H1 (cell line): ENCODE measurements around the gene SERAC1. TPM values are rescaled to one million over a fixed set of nuclear protein-coding genes. Genes with fewer than 3 reads are reported as not detected.

ENCODE experiments used
- CTCF ChIA-PET: fragments of 300-600 bp; sonication (Branson Sonifier 250); formaldehyde crosslinking; loops from one replicate; lab custom pipeline; 2021; ENCODE audit not compliant: partially characterized antibody; lab: Charles Lee
- POLR2A ChIA-PET: fragments of 300-600 bp; sonication (Branson Sonifier 250); formaldehyde crosslinking; loops from one replicate; lab custom pipeline; 2021; ENCODE audit warnings: inconsistent platforms; ENCODE audit not compliant: partially characterized antibody; lab: Charles Lee
- DNase-seq, 2 experiments: peaks; one replicate each; pipeline versions ENCODE4 v3.0.0 to v3.0.0-alpha.2; 2010 to 2022; ENCODE audit warnings: low spot score in 2 of 2, low read depth in 1 of 2, mixed read lengths in 1 of 2
- FAIRE-seq: peaks from 2 replicates; lab custom pipeline; 2011; peaks lifted over from hg19 to GRCh38; lab: Jason Lieb, UNC
- H2AFZ ChIP-seq: 2 replicates; pipeline ENCODE4 v1.8.1; 2012; ENCODE audit warnings: low read length, inconsistent platforms
- H2AK5ac ChIP-seq: 2 replicates; pipeline ENCODE4 v1.6.1; 2013; ENCODE audit warnings: low read depth, low read length
- H2BK120ac ChIP-seq: replicated peaks from 2 replicates; pipeline ENCODE3; 2013; ENCODE audit warnings: low read depth, low read length, inconsistent platforms
- H2BK12ac ChIP-seq: 2 replicates; pipeline ENCODE4 v1.6.1; 2013; ENCODE audit warnings: low read depth, low read length
- H2BK15ac ChIP-seq: 2 replicates; pipeline ENCODE4 v1.6.1; 2013; ENCODE audit warnings: low read length
- H2BK20ac ChIP-seq: 2 replicates; pipeline ENCODE4 v1.6.1; 2013; ENCODE audit warnings: low read length
- H2BK5ac ChIP-seq: 2 replicates; pipeline ENCODE4 v1.6.1; 2013; ENCODE audit warnings: low read depth, low read length
- H3K14ac ChIP-seq: 2 replicates; pipeline ENCODE4 v1.6.1; 2013; ENCODE audit warnings: inconsistent platforms; ENCODE audit not compliant: insufficient read length
- H3K18ac ChIP-seq: 2 replicates; pipeline ENCODE4 v1.6.1; 2013; ENCODE audit warnings: low read length; ENCODE audit errors: extremely low read depth
- H3K23ac ChIP-seq: 2 replicates; pipeline ENCODE4 v1.6.1; 2013; ENCODE audit warnings: inconsistent platforms; ENCODE audit not compliant: insufficient read length
- H3K23me2 ChIP-seq: 2 replicates; pipeline ENCODE4 v1.6.1; 2013; ENCODE audit warnings: low read depth, low read length
- H3K27ac ChIP-seq: 2 replicates; pipeline ENCODE4 v1.6.1; 2011; ENCODE audit warnings: low read depth, low read length, inconsistent platforms
- H3K27me3 ChIP-seq, 4 experiments: replicated peaks in 1 of 4; 1 replicate in 1 of 4; 2 replicates in 3 of 4; pipeline versions ENCODE4 v1.6.1 to v1.8.1; 2011 to 2013; ENCODE audit warnings: low read length in 3 of 4, mild to moderate bottlenecking in 3 of 4, inconsistent platforms in 2 of 4, mixed read lengths in 2 of 4, moderate library complexity in 1 of 4; ENCODE audit not compliant: control insufficient read depth in 3 of 4, insufficient read depth in 3 of 4; ENCODE audit errors: extremely low read depth in 1 of 4
- H3K36me3 ChIP-seq, 4 experiments: 2 replicates each; pipeline versions ENCODE4 v1.6.1 to v1.8.1; 2011 to 2013; ENCODE audit warnings: mild to moderate bottlenecking in 4 of 4, low read length in 3 of 4, moderate library complexity in 2 of 4, control low read depth in 1 of 4, inconsistent platforms in 1 of 4; ENCODE audit not compliant: insufficient read depth in 4 of 4, control insufficient read depth in 2 of 4
- H3K4ac ChIP-seq: replicated peaks from 2 replicates; pipeline ENCODE3; 2013; ENCODE audit warnings: low read length, low read depth, mixed read lengths, inconsistent platforms; ENCODE audit not compliant: insufficient read length
- H3K4me1 ChIP-seq, 4 experiments: replicated peaks in 1 of 4; 1 replicate in 1 of 4; 2 replicates in 3 of 4; pipeline versions ENCODE4 v1.6.1 to v1.8.1; 2011 to 2013; ENCODE audit warnings: low read length in 3 of 4, inconsistent platforms in 2 of 4, mixed read lengths in 1 of 4; ENCODE audit not compliant: insufficient read depth in 4 of 4, control insufficient read depth in 3 of 4
- H3K4me2 ChIP-seq, 2 experiments: 2 replicates each; pipeline versions ENCODE4 v1.6.1 to v1.8.1; 2011 to 2013; ENCODE audit warnings: low read depth in 2 of 2, low read length in 2 of 2, control low read depth in 1 of 2, inconsistent platforms in 1 of 2, mild to moderate bottlenecking in 1 of 2; ENCODE audit not compliant: insufficient read depth in 1 of 2
- H3K4me3 ChIP-seq, 4 experiments: fragments of 200-600, 300-600 bp in 1 of 4; sonication (generic), shearing (Covaris generic), sonication (Bioruptor Twin) in 1 of 4; 2 replicates each; pipeline versions ENCODE4 v1.5.1 to v1.8.1; 2011 to 2016; ENCODE audit warnings: low read length in 4 of 4, low read depth in 3 of 4, control low read depth in 2 of 4, inconsistent platforms in 2 of 4, mild to moderate bottlenecking in 2 of 4, mixed read lengths in 1 of 4, moderate library complexity in 1 of 4; ENCODE audit not compliant: insufficient read depth in 2 of 4; ENCODE audit errors: extremely low read depth in 1 of 4
- H3K56ac ChIP-seq: replicated peaks from 2 replicates; pipeline ENCODE3; 2013; ENCODE audit warnings: low read depth, mild to moderate bottlenecking, mixed read lengths, low read length, inconsistent platforms; ENCODE audit not compliant: insufficient read length
- H3K79me1 ChIP-seq: 2 replicates; pipeline ENCODE4 v1.6.1; 2013; ENCODE audit warnings: low read depth, low read length, control low read depth
- H3K79me2 ChIP-seq, 2 experiments: 2 replicates each; pipeline versions ENCODE4 v1.6.1 to v1.8.1; 2012 to 2013; ENCODE audit warnings: low read length in 2 of 2, mild to moderate bottlenecking in 2 of 2, inconsistent platforms in 1 of 2; ENCODE audit not compliant: insufficient read depth in 2 of 2, control insufficient read depth in 1 of 2
- H3K9ac ChIP-seq, 4 experiments: replicated peaks in 1 of 4; 1 replicate in 1 of 4; 2 replicates in 3 of 4; pipeline versions ENCODE4 v1.6.1 to v1.8.1; 2011 to 2013; ENCODE audit warnings: low read depth in 3 of 4, low read length in 3 of 4, control low read depth in 2 of 4, mild to moderate bottlenecking in 2 of 4, moderate library complexity in 2 of 4, inconsistent platforms in 1 of 4; ENCODE audit errors: extremely low read depth in 1 of 4
- H3K9me3 ChIP-seq, 2 experiments: 2 replicates each; pipeline versions ENCODE4 v1.6.1 to v1.8.1; 2012 to 2013; ENCODE audit warnings: mild to moderate bottlenecking in 2 of 2, moderate library complexity in 2 of 2, control low read depth in 1 of 2, inconsistent platforms in 1 of 2, low read depth in 1 of 2, low read length in 1 of 2, mixed read lengths in 1 of 2; ENCODE audit not compliant: insufficient read depth in 2 of 2
- H4K20me1 ChIP-seq, 2 experiments: replicated peaks in 1 of 2; 2 replicates each; pipeline versions ENCODE3 to v1.8.1; 2011 to 2013; ENCODE audit warnings: inconsistent platforms in 2 of 2, low read length in 2 of 2, mild to moderate bottlenecking in 1 of 2; ENCODE audit not compliant: insufficient read depth in 2 of 2, control insufficient read depth in 1 of 2
- H4K5ac ChIP-seq: 2 replicates; pipeline ENCODE4 v1.6.1; 2013; ENCODE audit warnings: low read length, low read depth, mixed read lengths, inconsistent platforms; ENCODE audit not compliant: insufficient read length
- H4K8ac ChIP-seq: 2 replicates; pipeline ENCODE4 v1.8.0; 2013; ENCODE audit warnings: mild to moderate bottlenecking, moderate library complexity, low read length, inconsistent platforms; ENCODE audit not compliant: insufficient read depth; ENCODE audit errors: extremely low read depth
- H4K91ac ChIP-seq: replicated peaks from 2 replicates; pipeline ENCODE3; 2013; ENCODE audit warnings: low read length, mixed read lengths, inconsistent platforms; ENCODE audit not compliant: insufficient read length
- BRCA1 ChIP-seq: IDR thresholded peaks from 2 replicates; pipeline ENCODE4 v1.6.1; 2012; ENCODE audit warnings: low read depth, low read length, improper control_type of control experiment
- CREB1 ChIP-seq: IDR thresholded peaks from 2 replicates; pipeline ENCODE4 v1.6.1; 2012; ENCODE audit warnings: inconsistent platforms
- KDM1A ChIP-seq: fragments of 200-600, 300-600 bp; sonication (generic); IDR thresholded peaks from 2 replicates; pipeline ENCODE4 v1.7.1; 2016; ENCODE audit warnings: mild to moderate bottlenecking, low read length, borderline replicate concordance
- KDM5A ChIP-seq: fragments of 200-600 bp; IDR thresholded peaks from 2 replicates; pipeline ENCODE4 v1.7.1; 2012; ENCODE audit warnings: mild to moderate bottlenecking, low read length, inconsistent platforms, mixed read lengths
- MAFK ChIP-seq: IDR thresholded peaks from 2 replicates; pipeline ENCODE4 v1.6.1; 2012; ENCODE audit warnings: low read depth, mild to moderate bottlenecking, improper control_type of control experiment, low read length
- NANOG ChIP-seq: IDR thresholded peaks from 2 replicates; pipeline ENCODE4 v1.6.1; 2011; ENCODE audit warnings: low read length, low read depth, mild to moderate bottlenecking, inconsistent platforms; ENCODE audit not compliant: insufficient read depth, poor library complexity, severe bottlenecking
- RBBP5 ChIP-seq: IDR thresholded peaks from 2 replicates; pipeline ENCODE4 v1.7.1; 2012; ENCODE audit warnings: low read depth, mild to moderate bottlenecking, inconsistent platforms, low read length, moderate library complexity, borderline replicate concordance
- SRF ChIP-seq: IDR thresholded peaks from 2 replicates; pipeline ENCODE4 v1.6.1; 2011; ENCODE audit warnings: mild to moderate bottlenecking, low read depth, low read length, moderate library complexity
- SUZ12 ChIP-seq: fragments of 200-600 bp; sonication (generic); IDR thresholded peaks from 2 replicates; pipeline ENCODE4 v1.6.1; 2012; ENCODE audit warnings: mild to moderate bottlenecking, inconsistent platforms, low read length, moderate library complexity, mixed read lengths
- TBP ChIP-seq: IDR thresholded peaks from 2 replicates; pipeline ENCODE4 v1.6.1; 2011; ENCODE audit warnings: low read depth, low read length, improper control_type of control experiment
- WGBS, 2 experiments: shearing (Covaris generic) in 1 of 2; methylation state at CpG; one replicate each; pipeline versions ENCODE4 v1.1.6 to v1.1.7; 2013 to 2015; ENCODE audit warnings: low lambda C conversion rate in 2 of 2, mixed read lengths in 2 of 2, inconsistent platforms in 1 of 2, low coverage in 1 of 2, missing lambda C conversion rate in 1 of 2; ENCODE audit not compliant: insufficient replicate concordance in 2 of 2, insufficient coverage in 1 of 2, insufficient read length in 1 of 2; ENCODE audit errors: extremely low coverage in 1 of 2, missing lambda C conversion rate in 1 of 2; 5-methylcytosine and 5-hydroxymethylcytosine counted together
- polyA plus RNA-seq, 7 experiments: library from polyadenylated mRNA; depleted of rRNA in 3 of 7; stranded (reverse) in 5 of 7; unstranded in 2 of 7; fragments of >200 nt in 5 of 7; fragments of 200-250 nt in 2 of 7; gene quantifications; 1 replicate in 5 of 7; 2 replicates in 1 of 7; 4 replicates in 1 of 7; pipeline versions ENCODE4 v1.2.1 to v1.2.3, GENCODE V29; 2011 to 2013; ENCODE audit warnings: missing spikeins in 2 of 7, mixed read lengths in 2 of 7
- total RNA-seq: library from RNA; stranded (reverse); fragmentation: NEBNext Ultra II Directional; extraction: Animal tissue kit (Norgen Biotek cat#: 25700); gene quantifications from 2 replicates; pipeline ENCODE4 v1.2.1, GENCODE V29; 2021
- TF ChIP-seq, protein P1 (sequence below): IDR thresholded peaks from 2 replicates; pipeline ENCODE4 v1.6.1; 2011; ENCODE audit warnings: low read depth, mild to moderate bottlenecking, low read length; ENCODE audit not compliant: insufficient read depth

Gene SERAC1
- total and polyA plus RNA-seq, 2 of the 8 experiments (the other 6 are each of a cell fraction or from before 2014, with no cell fraction given), result 7.3 to 9.0 TPM

DNA sequence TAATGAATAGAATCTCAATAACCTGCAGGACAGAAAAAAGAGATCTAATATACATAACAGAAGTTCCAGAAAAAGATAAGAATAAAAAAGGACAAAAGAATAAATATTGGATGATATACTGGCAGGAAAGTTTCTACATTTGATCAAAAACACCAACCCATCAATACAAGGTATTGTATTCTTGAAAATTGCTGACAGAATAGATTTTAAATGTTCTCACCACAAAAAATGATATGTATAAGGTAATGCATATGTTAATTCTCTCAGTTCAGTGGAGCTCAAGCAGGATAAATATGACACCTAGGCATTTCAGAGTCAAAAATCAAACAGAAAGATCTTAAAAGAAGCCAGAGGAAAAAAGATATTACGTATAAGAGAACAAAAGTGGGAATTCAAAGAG, 43.8 kb downstream of the SERAC1 start:
- H3K4ac ChIP-seq, result no peak overlapping the region
- H3K14ac ChIP-seq, result no peak overlapping the region
- H3K27ac ChIP-seq, result no peak overlapping the region
- H3K4me3 ChIP-seq, result no peak overlapping the region
- no peak overlapping the region for H4K5ac ChIP-seq
- no peak overlapping the region for H2BK20ac ChIP-seq
- H2BK15ac ChIP-seq, result no peak overlapping the region
- WGBS, 2 experiments, result 94% methylated on average over 1 of the region's 1 CpG; no CpG with 5 or more reads in 1 of the 2 experiments
- H3K18ac ChIP-seq, result no peak overlapping the region
- no peaks in the 10 kb centered on the region for H3K79me2 ChIP-seq
- H2AK5ac ChIP-seq, result no peak overlapping the region
- H2BK5ac ChIP-seq, result no peak overlapping the region
- H3K56ac ChIP-seq, result no peak overlapping the region
- DNase-seq, result no peak
- H3K79me1 ChIP-seq, result no peaks in the 10 kb centered on the region
- H3K9ac ChIP-seq, result no peak overlapping the region
- POLR2A ChIA-PET, result no interaction called here
- H2AFZ ChIP-seq, result no peak overlapping the region
- H3K9me3 ChIP-seq, result no peaks in the 10 kb centered on the region
- CTCF ChIA-PET, result no interaction called here
- H2BK12ac ChIP-seq, result no peak overlapping the region
- no peak overlapping the region for H3K4me2 ChIP-seq
- no peaks in the 10 kb centered on the region for H3K23me2 ChIP-seq
- no peaks in the 10 kb centered on the region for H4K20me1 ChIP-seq
- FAIRE-seq, result no peak
- H4K8ac ChIP-seq, result no peak overlapping the region
- H3K23ac ChIP-seq, result no peak overlapping the region
- no peak overlapping the region for H4K91ac ChIP-seq
- H2BK120ac ChIP-seq, result no peak overlapping the region
- no peaks in the 10 kb centered on the region for H3K27me3 ChIP-seq
- no peaks in the 10 kb centered on the region for H3K4me1 ChIP-seq
- peaks cover 0 to 2% (median 0%) of the 10 kb centered on the region in 4 experiments; a peak in 3 of 8 replicates for H3K36me3 ChIP-seq
- no peak for TF ChIP-seq MAFK
- TF ChIP-seq KDM1A, result no peak
- TF ChIP-seq KDM5A, result no peak
- no peak for TF ChIP-seq NANOG
- no peak for TF ChIP-seq SUZ12
- TF ChIP-seq TBP, result no peak
- no peak for TF ChIP-seq SRF
- TF ChIP-seq, protein P1, sequence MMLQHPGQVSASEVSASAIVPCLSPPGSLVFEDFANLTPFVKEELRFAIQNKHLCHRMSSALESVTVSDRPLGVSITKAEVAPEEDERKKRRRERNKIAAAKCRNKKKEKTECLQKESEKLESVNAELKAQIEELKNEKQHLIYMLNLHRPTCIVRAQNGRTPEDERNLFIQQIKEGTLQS, result no peak
- no peak for TF ChIP-seq BRCA1
- no peak for TF ChIP-seq RBBP5
- no peak for TF ChIP-seq CREB1
